SK-N-SH (cell line): ENCODE measurements around the gene TRDN. TPM values are rescaled to one million over a fixed set of nuclear protein-coding genes. Genes with fewer than 3 reads are reported as not detected.

ENCODE experiments used
- CTCF ChIA-PET: fragments of 300-600, 350-600 bp; formaldehyde crosslinking; extraction: SDS; loops from one replicate; lab custom pipeline; 2021; lab: Yijun Ruan, JAX
- POLR2A ChIA-PET: fragments of 350-600 bp; sonication (Branson Sonifier 250); formaldehyde crosslinking; extraction: SDS; loops from one replicate; lab custom pipeline; 2020; ENCODE audit warnings: antibody characterized with exemption, inconsistent platforms; lab: Yijun Ruan, JAX
- DNase-seq: peaks from one replicate; pipeline ENCODE4 v3.0.0; 2012
- H2AFZ ChIP-seq: fragments of 200-600 bp; sonication (generic); 2 replicates; pipeline ENCODE4 v1.8.1; 2016; ENCODE audit warnings: antibody characterized with exemption, mild to moderate bottlenecking, low read depth
- H3F3A ChIP-seq: fragments of 200-600 bp; sonication (generic); replicated peaks from 2 replicates; pipeline ENCODE3; 2016; ENCODE audit warnings: antibody characterized with exemption, mild to moderate bottlenecking; ENCODE audit not compliant: insufficient read depth
- H3K27ac ChIP-seq, 2 experiments: fragments of 200-500 bp in 1 of 2; fragments of 200-600 bp in 1 of 2; sonication (Bioruptor generic) in 1 of 2; sonication (generic), shearing (Covaris generic) in 1 of 2; 2 replicates each; pipeline versions ENCODE4 v1.5.1 to v1.6.1; 2014 to 2016; ENCODE audit warnings: low read depth in 2 of 2, inconsistent platforms in 1 of 2, low read length in 1 of 2, mild to moderate bottlenecking in 1 of 2, mixed read lengths in 1 of 2
- H3K27me3 ChIP-seq: fragments of 200-600 bp; sonication (generic), shearing (Covaris generic); 2 replicates; pipeline ENCODE4 v1.6.1; 2016; ENCODE audit warnings: mixed run types; ENCODE audit not compliant: insufficient read depth
- H3K36me3 ChIP-seq, 2 experiments: fragments of 200-500 bp in 1 of 2; fragments of 200-600 bp in 1 of 2; sonication (Bioruptor generic) in 1 of 2; sonication (generic) in 1 of 2; replicated peaks in 1 of 2; 2 replicates each; pipeline versions ENCODE3 to v1.5.1; 2014 to 2016; ENCODE audit warnings: low read length in 1 of 2, mild to moderate bottlenecking in 1 of 2; ENCODE audit not compliant: insufficient read depth in 2 of 2, control insufficient read depth in 1 of 2
- H3K4me1 ChIP-seq, 2 experiments: fragments of 200-500 bp in 1 of 2; fragments of 200-600 bp in 1 of 2; sonication (Bioruptor generic) in 1 of 2; sonication (generic), shearing (Covaris generic) in 1 of 2; 2 replicates each; pipeline versions ENCODE4 v1.5.1 to v1.6.1; 2014 to 2016; ENCODE audit warnings: low read depth in 1 of 2, low read length in 1 of 2, mixed run types in 1 of 2; ENCODE audit not compliant: insufficient read depth in 2 of 2, control insufficient read depth in 1 of 2
- H3K4me2 ChIP-seq: fragments of 200-600 bp; sonication (generic), shearing (Covaris generic); 2 replicates; pipeline ENCODE4 v1.6.1; 2017; ENCODE audit warnings: mixed run types
- H3K4me3 ChIP-seq, 2 experiments: fragments of 200-500 bp in 1 of 2; fragments of 200-600 bp in 1 of 2; sonication (Bioruptor generic) in 1 of 2; sonication (generic), shearing (Covaris generic) in 1 of 2; 2 replicates each; pipeline versions ENCODE4 v1.5.1 to v1.8.1; 2014 to 2016; ENCODE audit warnings: low read depth in 2 of 2, inconsistent platforms in 1 of 2, low read length in 1 of 2, mild to moderate bottlenecking in 1 of 2, mixed read lengths in 1 of 2, moderate library complexity in 1 of 2
- H3K79me2 ChIP-seq: fragments of 200-600 bp; sonication (generic); 2 replicates; pipeline ENCODE4 v1.8.1; 2017; ENCODE audit warnings: mild to moderate bottlenecking; ENCODE audit not compliant: insufficient read depth
- H3K9ac ChIP-seq: fragments of 200-600 bp; sonication (generic); 2 replicates; pipeline ENCODE4 v1.6.1; 2017; ENCODE audit warnings: mixed run types
- H3K9me2 ChIP-seq: fragments of 200-600 bp; sonication (generic); 2 replicates; pipeline ENCODE4 v1.6.1; 2017; ENCODE audit warnings: mixed run types
- H3K9me3 ChIP-seq: fragments of 200-600 bp; sonication (generic); 2 replicates; pipeline ENCODE4 v1.6.1; 2017; ENCODE audit warnings: mixed run types, mild to moderate bottlenecking, moderate library complexity
- H4K20me1 ChIP-seq: fragments of 200-600 bp; sonication (generic); 2 replicates; pipeline ENCODE4 v1.6.1; 2017; ENCODE audit warnings: mild to moderate bottlenecking, mixed run types; ENCODE audit not compliant: insufficient read depth
- CHD2 ChIP-seq: fragments of 150-350 bp; IDR thresholded peaks from 2 replicates; pipeline ENCODE4 v1.6.1; 2018; ENCODE audit warnings: low read length; ENCODE audit not compliant: partially characterized antibody
- EZH2phosphoT487 ChIP-seq: fragments of 200-600 bp; sonication (generic); IDR thresholded peaks from 2 replicates; pipeline ENCODE4 v1.6.1; 2017; ENCODE audit warnings: low read depth, mixed run types, mild to moderate bottlenecking, antibody characterized with exemption, moderate library complexity, borderline replicate concordance
- FOSL2 ChIP-seq: IDR thresholded peaks from 2 replicates; pipeline ENCODE4 v1.4.0; 2012; ENCODE audit warnings: low read depth, mild to moderate bottlenecking, moderate library complexity, borderline replicate concordance
- FOXM1 ChIP-seq: IDR thresholded peaks from 2 replicates; pipeline ENCODE4 v1.4.0; 2012; ENCODE audit warnings: low read depth, mild to moderate bottlenecking
- GATA2 ChIP-seq: sonication (generic); formaldehyde crosslinking; IDR thresholded peaks from 2 replicates; pipeline ENCODE4 v1.5.0; 2020; ENCODE audit warnings: mild to moderate bottlenecking, missing genetic modification reagents
- JUND ChIP-seq: IDR thresholded peaks from 2 replicates; pipeline ENCODE4 v1.4.0; 2012
- MEF2A ChIP-seq: IDR thresholded peaks from 2 replicates; pipeline ENCODE4 v1.4.0; 2012; ENCODE audit warnings: low read depth, borderline replicate concordance
- NRF1 ChIP-seq: IDR thresholded peaks from 2 replicates; pipeline ENCODE4 v1.6.1; 2012; ENCODE audit warnings: low read depth, mild to moderate bottlenecking, low read length
- RAD21 ChIP-seq: IDR thresholded peaks from 2 replicates; pipeline ENCODE4 v1.6.1; 2012; ENCODE audit warnings: mild to moderate bottlenecking, low read length
- RCOR1 ChIP-seq: fragments of 150-350 bp; IDR thresholded peaks from 2 replicates; pipeline ENCODE4 v1.6.1; 2017; ENCODE audit warnings: antibody characterized with exemption, low read length
- RFX5 ChIP-seq: IDR thresholded peaks from 2 replicates; pipeline ENCODE4 v1.6.1; 2012; ENCODE audit warnings: mild to moderate bottlenecking, improper control_type of control experiment, low read length
- RXRA ChIP-seq: IDR thresholded peaks from 2 replicates; pipeline ENCODE4 v1.4.0; 2012; ENCODE audit warnings: low read depth, mild to moderate bottlenecking, borderline replicate concordance
- TCF12 ChIP-seq: IDR thresholded peaks from 2 replicates; pipeline ENCODE4 v1.4.0; 2012
- TEAD4 ChIP-seq: IDR thresholded peaks from 2 replicates; pipeline ENCODE4 v1.4.0; 2012; ENCODE audit warnings: mild to moderate bottlenecking, borderline replicate concordance; ENCODE audit not compliant: insufficient read depth
- WGBS: methylation state at CpG from one replicate; pipeline ENCODE4 v1.1.6; 2017; ENCODE audit warnings: low lambda C conversion rate; 5-methylcytosine and 5-hydroxymethylcytosine counted together
- polyA plus RNA-seq, 3 experiments: library from polyadenylated mRNA; depleted of rRNA; stranded (reverse); fragments of >200 nt; gene quantifications; 2 replicates each; pipeline ENCODE4 v1.2.3, GENCODE V29; 2012
- TF ChIP-seq, protein P1 (sequence below): fragments of 150-350 bp; IDR thresholded peaks from 2 replicates; pipeline ENCODE4 v1.6.1; 2016; ENCODE audit warnings: mild to moderate bottlenecking, low read depth, low read length
- TF ChIP-seq, protein P2 (sequence below): IDR thresholded peaks from 2 replicates; pipeline ENCODE4 v1.4.0; 2012; ENCODE audit warnings: low read depth
- TF ChIP-seq, protein P3 (sequence below): IDR thresholded peaks from 2 replicates; pipeline ENCODE4 v1.4.0; 2012; ENCODE audit warnings: low read depth, borderline replicate concordance
- TF ChIP-seq, protein P4 (sequence below): IDR thresholded peaks from 2 replicates; pipeline ENCODE4 v1.4.0; 2012; ENCODE audit warnings: low read depth, borderline replicate concordance
- TF ChIP-seq, protein P5 (sequence below): IDR thresholded peaks from 2 replicates; pipeline ENCODE4; 2012

Gene TRDN
- polyA plus RNA-seq, 1 of the 3 experiments (the other 2 are of a cell fraction) = not detected

DNA sequence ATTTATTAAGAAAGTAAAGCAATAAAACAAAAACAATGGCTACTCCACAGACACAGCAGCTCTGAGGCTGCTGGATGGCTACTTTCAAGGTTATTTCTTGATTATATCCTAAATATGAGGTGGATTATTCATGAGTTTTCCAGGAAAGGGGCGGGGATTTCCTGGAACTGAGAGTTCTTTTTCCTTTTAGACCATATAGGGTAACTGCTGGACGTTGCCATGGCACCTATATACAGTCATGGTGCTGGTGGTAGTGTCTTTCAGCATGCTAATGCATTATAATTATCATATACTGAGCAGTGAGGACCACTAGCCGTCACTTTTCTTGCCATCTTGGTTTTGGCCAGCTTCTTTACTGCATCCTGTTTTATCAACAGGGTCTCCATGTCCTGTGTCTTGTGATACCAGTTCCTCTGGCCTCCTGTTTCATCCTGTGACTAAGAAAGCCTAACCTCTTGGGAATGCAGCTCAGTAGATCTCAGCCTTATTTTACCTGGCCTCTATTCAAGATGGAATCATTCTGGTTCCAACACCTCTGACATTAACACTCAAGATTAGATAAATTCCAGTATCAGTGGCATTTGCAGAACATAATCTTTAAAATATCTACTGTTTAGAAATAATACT, 32.3 kb upstream of the TRDN start:
- Histone ChIP-seq H3F3A (no peaks in the 10 kb centered on the region), H3K9ac (no peak overlapping the region), H3K79me2 (no peaks in the 10 kb centered on the region), H3K9me2 (no peaks in the 10 kb centered on the region), H3K27ac (no peak overlapping the region), H3K36me3 (no peaks in the 10 kb centered on the region), H3K27me3 (no peaks in the 10 kb centered on the region; the same call in 1 of the 2 replicates), H2AFZ (no peak overlapping the region; the same call in 1 of the 2 replicates), H3K4me3 (no peak overlapping the region), H3K9me3 (no peaks in the 10 kb centered on the region), H3K4me1 (no peaks in the 10 kb centered on the region), H4K20me1 (no peaks in the 10 kb centered on the region), H3K4me2 (no peak overlapping the region)
- ChIA-PET CTCF (no interaction called here), POLR2A (no interaction called here)
- WGBS = 6% methylated on average over 3 of the region's 3 CpGs
- no peak for DNase-seq
- TF ChIP-seq, protein P1, sequence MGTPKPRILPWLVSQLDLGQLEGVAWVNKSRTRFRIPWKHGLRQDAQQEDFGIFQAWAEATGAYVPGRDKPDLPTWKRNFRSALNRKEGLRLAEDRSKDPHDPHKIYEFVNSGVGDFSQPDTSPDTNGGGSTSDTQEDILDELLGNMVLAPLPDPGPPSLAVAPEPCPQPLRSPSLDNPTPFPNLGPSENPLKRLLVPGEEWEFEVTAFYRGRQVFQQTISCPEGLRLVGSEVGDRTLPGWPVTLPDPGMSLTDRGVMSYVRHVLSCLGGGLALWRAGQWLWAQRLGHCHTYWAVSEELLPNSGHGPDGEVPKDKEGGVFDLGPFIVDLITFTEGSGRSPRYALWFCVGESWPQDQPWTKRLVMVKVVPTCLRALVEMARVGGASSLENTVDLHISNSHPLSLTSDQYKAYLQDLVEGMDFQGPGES = no peak
- TF ChIP-seq NRF1 (no peak), TEAD4 (no peak), RFX5 (no peak), CHD2 (no peak), JUND (no peak), RAD21 (no peak), RCOR1 (no peak)
- TF ChIP-seq, protein P2, sequence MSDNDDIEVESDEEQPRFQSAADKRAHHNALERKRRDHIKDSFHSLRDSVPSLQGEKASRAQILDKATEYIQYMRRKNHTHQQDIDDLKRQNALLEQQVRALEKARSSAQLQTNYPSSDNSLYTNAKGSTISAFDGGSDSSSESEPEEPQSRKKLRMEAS = no peak
- TF ChIP-seq, protein P3, sequence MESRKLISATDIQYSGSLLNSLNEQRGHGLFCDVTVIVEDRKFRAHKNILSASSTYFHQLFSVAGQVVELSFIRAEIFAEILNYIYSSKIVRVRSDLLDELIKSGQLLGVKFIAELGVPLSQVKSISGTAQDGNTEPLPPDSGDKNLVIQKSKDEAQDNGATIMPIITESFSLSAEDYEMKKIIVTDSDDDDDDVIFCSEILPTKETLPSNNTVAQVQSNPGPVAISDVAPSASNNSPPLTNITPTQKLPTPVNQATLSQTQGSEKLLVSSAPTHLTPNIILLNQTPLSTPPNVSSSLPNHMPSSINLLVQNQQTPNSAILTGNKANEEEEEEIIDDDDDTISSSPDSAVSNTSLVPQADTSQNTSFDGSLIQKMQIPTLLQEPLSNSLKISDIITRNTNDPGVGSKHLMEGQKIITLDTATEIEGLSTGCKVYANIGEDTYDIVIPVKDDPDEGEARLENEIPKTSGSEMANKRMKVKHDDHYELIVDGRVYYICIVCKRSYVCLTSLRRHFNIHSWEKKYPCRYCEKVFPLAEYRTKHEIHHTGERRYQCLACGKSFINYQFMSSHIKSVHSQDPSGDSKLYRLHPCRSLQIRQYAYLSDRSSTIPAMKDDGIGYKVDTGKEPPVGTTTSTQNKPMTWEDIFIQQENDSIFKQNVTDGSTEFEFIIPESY = no peak

DNA sequence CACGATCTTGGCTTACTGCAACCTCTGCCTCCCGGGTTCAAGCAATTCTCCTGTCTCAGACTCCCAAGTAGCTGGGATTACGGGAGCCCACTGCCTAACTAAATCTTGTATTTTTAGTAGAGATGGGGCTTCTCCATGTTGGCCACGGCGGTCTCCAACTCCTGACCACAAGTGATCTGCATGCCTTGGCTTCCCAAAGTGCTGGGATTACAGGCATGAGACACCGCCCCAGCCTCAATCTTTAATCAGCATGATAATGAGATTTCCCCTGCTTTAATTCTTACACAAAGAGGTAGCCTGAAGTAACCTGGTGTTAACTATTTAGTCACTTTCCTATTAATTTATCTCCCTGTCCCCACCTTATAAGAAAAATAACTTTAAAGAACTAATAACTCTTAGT, 31.3 kb upstream of the TRDN start:
- no peak for DNase-seq
- Histone ChIP-seq H3K4me3 (no peak overlapping the region), H3K36me3 (no peaks in the 10 kb centered on the region), H3K9ac (no peak overlapping the region), H4K20me1 (no peaks in the 10 kb centered on the region), H3K9me3 (no peaks in the 10 kb centered on the region), H3K9me2 (no peaks in the 10 kb centered on the region), H3K27me3 (no peaks in the 10 kb centered on the region; the same call in 1 of the 2 replicates), H3K79me2 (no peaks in the 10 kb centered on the region), H2AFZ (no peak overlapping the region), H3F3A (no peaks in the 10 kb centered on the region), H3K4me1 (no peaks in the 10 kb centered on the region), H3K4me2 (no peak overlapping the region), H3K27ac (no peak overlapping the region)
- ChIA-PET POLR2A (no interaction called here), CTCF (no interaction called here)
- WGBS = 1% methylated on average over 6 of the region's 6 CpGs
- TF ChIP-seq FOXM1 (no peak), MEF2A (no peak), EZH2phosphoT487 (no peak), TCF12 (no peak), TEAD4 (no peak), GATA2 (CRISPR knock-in tag) (no peak), FOSL2 (no peak), RAD21 (no peak), RXRA (no peak)
- TF ChIP-seq, protein P3 = no peak
- TF ChIP-seq, protein P1 = no peak
- TF ChIP-seq, protein P4, sequence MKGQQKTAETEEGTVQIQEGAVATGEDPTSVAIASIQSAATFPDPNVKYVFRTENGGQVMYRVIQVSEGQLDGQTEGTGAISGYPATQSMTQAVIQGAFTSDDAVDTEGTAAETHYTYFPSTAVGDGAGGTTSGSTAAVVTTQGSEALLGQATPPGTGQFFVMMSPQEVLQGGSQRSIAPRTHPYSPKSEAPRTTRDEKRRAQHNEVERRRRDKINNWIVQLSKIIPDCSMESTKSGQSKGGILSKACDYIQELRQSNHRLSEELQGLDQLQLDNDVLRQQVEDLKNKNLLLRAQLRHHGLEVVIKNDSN = no peak
- TF ChIP-seq, protein P5, sequence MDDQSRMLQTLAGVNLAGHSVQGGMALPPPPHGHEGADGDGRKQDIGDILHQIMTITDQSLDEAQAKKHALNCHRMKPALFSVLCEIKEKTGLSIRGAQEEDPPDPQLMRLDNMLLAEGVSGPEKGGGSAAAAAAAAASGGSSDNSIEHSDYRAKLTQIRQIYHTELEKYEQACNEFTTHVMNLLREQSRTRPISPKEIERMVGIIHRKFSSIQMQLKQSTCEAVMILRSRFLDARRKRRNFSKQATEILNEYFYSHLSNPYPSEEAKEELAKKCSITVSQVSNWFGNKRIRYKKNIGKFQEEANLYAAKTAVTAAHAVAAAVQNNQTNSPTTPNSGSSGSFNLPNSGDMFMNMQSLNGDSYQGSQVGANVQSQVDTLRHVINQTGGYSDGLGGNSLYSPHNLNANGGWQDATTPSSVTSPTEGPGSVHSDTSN = no peak
